Measurements from ENCODE around the gene TENM4.
A peak's percentile ranks its signal among the peaks of the same experiment; 100 is the strongest.

The TENM4 gene

GRCh38 chr11:79313530-79313913, 127.3 kb downstream of the TENM4 start:
- no peak for TF ChIP-seq SIN3A (IDR thresholded peaks at IDR 0.05; ENCODE audit: borderline replicate concordance, insufficient read depth, low read length)
- no peak for TF ChIP-seq POLR2AphosphoS5 (IDR thresholded peaks at IDR 0.05; ENCODE audit: low read depth, low read length)
- no peak for TF ChIP-seq REST (IDR thresholded peaks at IDR 0.05; ENCODE audit: insufficient read depth in 1 of 2, low read depth in 2 of 2, low read length in 2 of 2)
- TF ChIP-seq FOXP2 (optimal IDR thresholded peaks at IDR 0.05; ENCODE audit: borderline replicate concordance, extremely low read depth, extremely low read length, insufficient read depth) = no peak
- no peak for TF ChIP-seq TAF1 (IDR thresholded peaks at IDR 0.05; ENCODE audit: borderline replicate concordance, insufficient read depth, low read length)

DNA sequence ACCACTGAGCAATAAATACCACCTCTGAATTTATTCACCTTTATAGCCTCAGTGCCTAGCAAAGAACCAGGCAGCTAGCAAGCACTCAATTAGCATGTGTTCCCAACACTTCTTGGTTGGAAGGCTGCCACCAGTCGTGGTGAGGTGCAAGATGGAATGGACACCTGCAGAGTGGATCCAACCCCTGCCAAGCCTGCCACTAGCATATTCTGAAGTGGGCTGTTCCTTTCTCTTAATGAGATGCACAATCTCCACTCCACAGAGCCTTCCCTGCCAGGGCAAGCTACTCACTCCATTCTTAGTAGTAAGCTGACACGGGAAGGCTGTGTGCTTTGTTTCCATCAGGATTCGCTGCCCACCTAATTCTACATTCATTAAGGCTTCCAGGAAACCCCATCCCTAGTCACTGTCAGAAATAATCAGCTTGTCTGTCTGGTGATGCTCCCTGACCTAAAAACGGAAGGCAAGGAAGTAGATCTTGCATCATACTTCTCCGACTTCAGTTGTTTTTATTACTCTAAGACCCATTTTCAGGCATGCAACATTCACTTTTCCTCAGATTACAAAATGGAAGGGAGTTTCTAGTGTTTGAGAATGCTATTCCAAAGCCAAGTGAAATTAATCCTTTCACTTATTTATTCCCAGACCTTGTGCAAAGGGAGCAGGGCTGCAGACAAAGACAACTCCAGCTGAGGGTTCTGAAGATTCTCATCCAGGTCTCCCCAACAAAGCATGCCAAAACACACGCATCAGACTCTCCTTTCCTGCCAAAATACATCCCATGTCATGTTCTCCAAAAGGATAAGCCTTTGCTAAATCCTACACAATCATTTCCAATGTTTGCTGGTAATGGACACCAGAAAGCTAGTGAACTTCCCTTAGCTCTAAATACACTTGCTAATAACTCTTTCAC, 128.0 kb downstream of the TENM4 start:
- TF ChIP-seq SIN3A (IDR thresholded peaks at IDR 0.05; ENCODE audit: borderline replicate concordance, insufficient read depth, low read length) = 0 out of 2 replicates have a peak, but pooled peaks have one; percentile 64
- no peak for TF ChIP-seq TAF1 (IDR thresholded peaks at IDR 0.05; ENCODE audit: borderline replicate concordance, insufficient read depth, low read length)
- TF ChIP-seq POLR2AphosphoS5 (IDR thresholded peaks at IDR 0.05; ENCODE audit: low read depth, low read length) = no peak; the same call in 1 of the 2 replicates
- TF ChIP-seq REST (IDR thresholded peaks at IDR 0.05; ENCODE audit: insufficient read depth in 1 of 2, low read depth in 2 of 2, low read length in 2 of 2) = peak in 1 of 2 experiments; percentile 73; a peak in 2 of 4 replicates
- TF ChIP-seq FOXP2 (optimal IDR thresholded peaks at IDR 0.05; ENCODE audit: borderline replicate concordance, extremely low read depth, extremely low read length, insufficient read depth) = no peak

DNA sequence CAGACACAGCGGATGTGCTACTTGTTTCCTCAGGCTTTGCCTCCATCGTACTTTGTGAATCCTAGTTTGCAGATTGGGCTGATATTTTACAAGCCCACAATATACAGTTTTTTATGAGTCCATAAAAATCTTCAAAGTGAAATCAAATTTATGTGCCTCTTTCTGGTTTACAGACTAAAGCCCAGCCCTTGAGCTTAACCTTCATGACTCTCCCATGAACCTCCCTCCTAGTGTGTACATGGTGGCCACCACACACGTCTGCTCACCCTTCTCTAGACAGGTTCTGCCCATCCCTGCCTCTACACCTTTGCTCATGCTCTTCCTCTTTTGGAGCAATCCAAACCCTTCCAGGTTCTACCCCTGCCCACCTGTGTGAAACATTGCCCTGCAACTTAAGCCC, 129.4 kb downstream of the TENM4 start:
- TF ChIP-seq POLR2AphosphoS5 (IDR thresholded peaks at IDR 0.05; ENCODE audit: low read depth, low read length) = no peak
- no peak for TF ChIP-seq FOXP2 (optimal IDR thresholded peaks at IDR 0.05; ENCODE audit: borderline replicate concordance, extremely low read depth, extremely low read length, insufficient read depth)

DNA sequence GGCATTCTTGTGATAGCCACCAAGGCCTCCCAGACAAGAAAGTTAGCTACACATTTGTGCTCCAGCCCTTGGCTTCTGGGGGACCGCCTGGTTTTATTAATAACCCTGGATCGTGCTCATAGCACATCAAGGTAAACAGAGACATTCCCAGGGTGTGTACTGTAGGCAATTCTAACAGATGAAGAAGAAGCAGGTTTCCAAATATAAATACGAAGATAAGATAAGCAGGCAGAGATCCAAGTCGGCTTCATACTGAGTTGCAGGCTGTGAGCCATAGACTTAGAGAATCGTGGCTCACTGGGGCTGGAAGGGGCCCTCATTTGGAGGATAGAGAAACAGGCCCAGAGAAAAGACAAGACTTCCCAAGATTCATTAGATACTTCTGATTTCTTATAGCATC, 131.4 kb downstream of the TENM4 start:
- TF ChIP-seq TAF1 (IDR thresholded peaks at IDR 0.05; ENCODE audit: borderline replicate concordance, insufficient read depth, low read length) (no peak), FOXP2 (optimal IDR thresholded peaks at IDR 0.05; ENCODE audit: borderline replicate concordance, extremely low read depth, extremely low read length, insufficient read depth) (no peak), REST (IDR thresholded peaks at IDR 0.05; ENCODE audit: insufficient read depth in 1 of 2, low read depth in 2 of 2, low read length in 2 of 2) (no peak), SIN3A (IDR thresholded peaks at IDR 0.05; ENCODE audit: borderline replicate concordance, insufficient read depth, low read length) (no peak)

DNA sequence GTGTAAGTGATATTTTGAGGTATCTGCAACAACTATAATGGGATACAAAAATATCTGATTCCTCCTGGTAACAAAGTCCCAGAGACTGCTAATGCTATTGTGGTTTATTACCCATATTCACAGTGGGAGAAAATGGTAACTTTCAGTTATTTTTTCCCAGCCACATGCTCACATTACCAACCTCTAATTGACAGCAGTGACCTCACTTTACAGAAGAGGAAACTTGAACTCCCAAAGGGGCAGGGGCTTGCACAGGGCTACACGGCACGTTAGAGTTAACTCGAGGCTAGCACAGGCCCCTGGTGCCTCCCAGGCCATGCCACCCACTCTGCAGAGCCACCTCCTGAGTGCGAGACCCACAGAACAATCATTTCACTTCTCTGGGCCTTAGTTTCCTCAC, 132.4 kb downstream of the TENM4 start:
- TF ChIP-seq SIN3A (IDR thresholded peaks at IDR 0.05; ENCODE audit: borderline replicate concordance, insufficient read depth, low read length) (no peak), POLR2AphosphoS5 (IDR thresholded peaks at IDR 0.05; ENCODE audit: low read depth, low read length) (no peak), FOXP2 (optimal IDR thresholded peaks at IDR 0.05; ENCODE audit: borderline replicate concordance, extremely low read depth, extremely low read length, insufficient read depth) (no peak), TAF1 (IDR thresholded peaks at IDR 0.05; ENCODE audit: borderline replicate concordance, insufficient read depth, low read length) (no peak), REST (IDR thresholded peaks at IDR 0.05; ENCODE audit: insufficient read depth in 1 of 2, low read depth in 2 of 2, low read length in 2 of 2) (no peak)
